ENCODE results near the gene BMPR1B. TPM values are rescaled to one million over a fixed set of nuclear protein-coding genes. Genes with fewer than 3 reads are reported as not detected.

The BMPR1B gene
- total and polyA plus RNA-seq, 2 of the 8 experiments (the other 6 are each of a cell fraction or from before 2014, with no cell fraction given) = 0.14 to 1.1 TPM

DNA sequence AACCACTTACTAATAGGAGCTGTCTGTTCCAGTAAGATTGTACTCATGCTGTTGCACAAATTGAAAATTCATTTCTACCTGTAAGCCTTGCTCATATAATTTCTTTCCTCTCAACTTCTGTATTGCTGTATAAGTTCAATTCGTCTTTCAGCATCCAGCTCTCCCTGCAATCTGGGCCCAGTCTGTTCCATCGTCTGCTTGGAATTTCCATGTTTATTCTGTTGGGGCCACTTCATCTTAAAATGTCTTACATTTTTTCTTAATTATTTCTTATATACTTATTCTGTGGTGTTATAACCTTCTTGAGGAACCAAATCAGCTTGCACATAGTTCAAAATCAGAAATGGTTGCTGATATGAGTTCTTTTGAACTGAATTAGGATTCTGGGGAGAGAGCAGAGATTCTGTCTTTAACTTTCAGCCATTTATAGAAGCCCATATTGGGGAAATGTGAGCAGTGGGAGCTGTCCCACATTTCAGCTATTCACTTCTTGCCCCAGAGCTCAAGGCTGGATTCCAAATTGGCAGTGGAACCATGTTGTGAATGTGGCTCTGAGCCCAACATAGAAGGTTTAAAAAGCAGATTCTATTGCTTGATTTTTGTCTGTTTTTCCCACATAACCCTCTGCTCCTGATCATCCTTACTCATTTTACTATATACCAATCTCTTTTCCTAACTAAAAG lies 291.9 kb downstream of the BMPR1B start:
- H3K79me2 ChIP-seq (ENCODE audit: control insufficient read depth in 1 of 2, insufficient read depth in 2 of 2, low read length in 2 of 2) = no peaks in the 10 kb centered on the region
- H2BK20ac ChIP-seq (ENCODE audit: low read length) = no peak overlapping the region
- no peak overlapping the region for H2BK15ac ChIP-seq (ENCODE audit: low read length)
- no peak overlapping the region for H3K4me2 ChIP-seq (ENCODE audit: insufficient read depth in 1 of 2, low read depth in 2 of 2, low read length in 2 of 2)
- no peak overlapping the region for H4K5ac ChIP-seq (ENCODE audit: insufficient read length, low read depth, low read length)
- no peak for TF ChIP-seq JUN (IDR thresholded peaks at IDR 0.05; ENCODE audit: low read depth, low read length)
- TF ChIP-seq CBX5 (IDR thresholded peaks at IDR 0.05; ENCODE audit: low read depth, low read length) = no peak
- TF ChIP-seq CTCF (IDR thresholded peaks at IDR 0.05; ENCODE audit: control extremely low read depth in 1 of 3, insufficient read depth in 1 of 3, low read depth in 1 of 3, low read length in 3 of 3) = no peak
- H3K23me2 ChIP-seq (ENCODE audit: low read depth, low read length) = no peaks in the 10 kb centered on the region
- ChIA-PET CTCF (ENCODE audit: partially characterized antibody) (no interaction called here), POLR2A (ENCODE audit: partially characterized antibody) (no interaction called here)
- no peak overlapping the region for H3K23ac ChIP-seq (ENCODE audit: insufficient read length)
- H3K27me3 ChIP-seq (replicated peaks in 1 of 4; ENCODE audit: control insufficient read depth in 3 of 4, extremely low read depth in 1 of 4, insufficient read depth in 3 of 4, low read length in 3 of 4) = no peaks in the 10 kb centered on the region
- no peak overlapping the region for H2AFZ ChIP-seq (ENCODE audit: low read length)
- FAIRE-seq = no peak
- no peak overlapping the region for H4K91ac ChIP-seq (replicated peaks; ENCODE audit: insufficient read length, low read length)
- no peak overlapping the region for H3K56ac ChIP-seq (replicated peaks; ENCODE audit: insufficient read length, low read depth, low read length)
- no peak overlapping the region for H3K18ac ChIP-seq (ENCODE audit: extremely low read depth, low read length)
- no peak for DNase-seq (ENCODE audit: low read depth in 1 of 2, low spot score in 2 of 2)
- H3K36me3 ChIP-seq (ENCODE audit: control insufficient read depth in 2 of 4, insufficient read depth in 4 of 4, low read length in 3 of 4) = no peaks in the 10 kb centered on the region
- H4K20me1 ChIP-seq (replicated peaks in 1 of 2; ENCODE audit: control insufficient read depth in 1 of 2, insufficient read depth in 2 of 2, low read length in 2 of 2) = no peaks in the 10 kb centered on the region
- no peak overlapping the region for H3K4me3 ChIP-seq (ENCODE audit: extremely low read depth in 1 of 4, insufficient read depth in 2 of 4, low read depth in 3 of 4, low read length in 4 of 4)
- H3K9me3 ChIP-seq (ENCODE audit: insufficient read depth in 2 of 2, low read depth in 1 of 2, low read length in 1 of 2) = no peaks in the 10 kb centered on the region
- H2AK5ac ChIP-seq (ENCODE audit: low read depth, low read length) = no peak overlapping the region
- H3K4me1 ChIP-seq (replicated peaks in 1 of 4; ENCODE audit: control insufficient read depth in 3 of 4, insufficient read depth in 4 of 4, low read length in 3 of 4) = peaks cover 0 to 4% (median 0%) of the 10 kb centered on the region in 4 experiments; a peak in 1 of 7 replicates
- H3K27ac ChIP-seq (ENCODE audit: low read depth, low read length) = no peak overlapping the region
- H3K4ac ChIP-seq (replicated peaks; ENCODE audit: insufficient read length, low read depth, low read length) = no peak overlapping the region
- H3K79me1 ChIP-seq (ENCODE audit: low read depth, low read length) = no peaks in the 10 kb centered on the region
- H3K9ac ChIP-seq (replicated peaks in 1 of 4; ENCODE audit: extremely low read depth in 1 of 4, low read depth in 3 of 4, low read length in 3 of 4) = no peak overlapping the region
- H2BK120ac ChIP-seq (replicated peaks; ENCODE audit: low read depth, low read length) = no peak overlapping the region
- H2BK5ac ChIP-seq (ENCODE audit: low read depth, low read length) = no peak overlapping the region
- no peak overlapping the region for H2BK12ac ChIP-seq (ENCODE audit: low read depth, low read length)
- no peak overlapping the region for H4K8ac ChIP-seq (ENCODE audit: extremely low read depth, insufficient read depth, low read length)
- WGBS, 2 experiments (ENCODE audit: extremely low coverage in 1 of 2, insufficient coverage in 1 of 2, insufficient read length in 1 of 2, insufficient replicate concordance in 2 of 2, low coverage in 1 of 2, low lambda C conversion rate in 2 of 2, missing lambda C conversion rate in 1 of 2) = 91% methylated on average over 2 of the region's 2 CpGs; no CpG with 5 or more reads in 1 of the 2 experiments
- no peak overlapping the region for H3K14ac ChIP-seq (ENCODE audit: insufficient read length)

Data from H1 (cell line).